Neural progenitor cell (in vitro differentiated cells): Measurements from ENCODE around the gene BCR. TPM values are rescaled to one million over a fixed set of nuclear protein-coding genes. Genes with fewer than 3 reads are reported as not detected.
A peak's percentile ranks its signal among the peaks of the same experiment; 100 is the strongest.

ENCODE experiments used
- DNase-seq: peaks from one replicate; pipeline ENCODE4 v3.0.0-alpha.2; 2016; ENCODE audit warnings: low spot score
- H2AFZ ChIP-seq: fragments of 200-600 bp; sonication (generic); replicated peaks from 2 replicates; pipeline ENCODE4 v1.6.1; 2016; ENCODE audit warnings: antibody characterized with exemption
- H3F3A ChIP-seq: fragments of 200-600 bp; sonication (generic); 2 replicates; pipeline ENCODE4 v1.6.1; 2016; ENCODE audit warnings: antibody characterized with exemption, low read depth
- H3K27ac ChIP-seq: fragments of 200-600 bp; sonication (generic); 2 replicates; pipeline ENCODE4 v1.5.1; 2016; ENCODE audit warnings: mild to moderate bottlenecking
- H3K27me3 ChIP-seq: fragments of 200-600 bp; sonication (generic); 2 replicates; pipeline ENCODE4 v1.6.1; 2016; ENCODE audit warnings: mild to moderate bottlenecking, moderate library complexity
- H3K36me3 ChIP-seq: fragments of 200-600 bp; sonication (generic); 2 replicates; pipeline ENCODE4 v1.5.1; 2016
- H3K4me1 ChIP-seq: fragments of 200-600 bp; sonication (generic); 2 replicates; pipeline ENCODE4 v1.6.1; 2016; ENCODE audit warnings: mixed run types
- H3K4me2 ChIP-seq: fragments of 200-600 bp; sonication (generic); 2 replicates; pipeline ENCODE4 v1.6.1; 2016
- H3K4me3 ChIP-seq: fragments of 200-600 bp; sonication (generic); 2 replicates; pipeline ENCODE4 v1.5.1; 2016
- H3K79me2 ChIP-seq: fragments of 200-600 bp; sonication (generic); 2 replicates; pipeline ENCODE4 v1.6.1; 2016; ENCODE audit warnings: low read depth
- H3K9ac ChIP-seq: fragments of 200-600 bp; sonication (generic); 2 replicates; pipeline ENCODE4 v1.6.1; 2016
- H3K9me3 ChIP-seq: fragments of 200-600 bp; sonication (generic); 2 replicates; pipeline ENCODE4 v1.5.1; 2016; ENCODE audit warnings: low read depth
- H4K20me1 ChIP-seq: fragments of 200-600 bp; sonication (generic); 2 replicates; pipeline ENCODE4 v1.6.1; 2016; ENCODE audit warnings: low read depth
- H3K27ac Mint-ChIP-seq: 3 replicates; pipeline ENCODE4 v1.8.0; 2021; ENCODE audit warnings: mixed read lengths
- H3K27me3 Mint-ChIP-seq: 2 replicates; pipeline ENCODE4 v1.8.0; 2022; ENCODE audit warnings: low read depth, mild to moderate bottlenecking, inconsistent platforms, moderate library complexity, mixed read lengths; ENCODE audit not compliant: insufficient read depth
- H3K36me3 Mint-ChIP-seq: 3 replicates; pipeline ENCODE4 v1.8.0; 2021; ENCODE audit warnings: mixed read lengths
- H3K4me1 Mint-ChIP-seq: 3 replicates; pipeline ENCODE4 v1.8.0; 2021; ENCODE audit warnings: mixed read lengths
- H3K4me3 Mint-ChIP-seq: 3 replicates; pipeline ENCODE4 v1.8.0; 2021; ENCODE audit warnings: mild to moderate bottlenecking, moderate library complexity, mixed read lengths
- H3K9me3 Mint-ChIP-seq: 3 replicates; pipeline ENCODE4 v1.8.0; 2020; ENCODE audit warnings: mixed read lengths
- EZH2 ChIP-seq: fragments of 200-600 bp; sonication (generic); IDR thresholded peaks from 2 replicates; pipeline ENCODE4 v1.6.1; 2017; ENCODE audit warnings: antibody characterized with exemption, mild to moderate bottlenecking, moderate library complexity
- EZH2phosphoT487 ChIP-seq: fragments of 200-600 bp; sonication (generic); IDR thresholded peaks from 2 replicates; pipeline ENCODE4 v1.6.1; 2017; ENCODE audit warnings: antibody characterized with exemption
- total RNA-seq: library from RNA; depleted of rRNA; stranded (reverse); fragments of >200 nt; gene quantifications from 2 replicates; pipeline ENCODE4 v1.2.3, GENCODE V29; 2015; ENCODE audit warnings: low replicate concordance
- TF ChIP-seq, protein P1 (sequence below): fragments of 200-600 bp; sonication (generic); IDR thresholded peaks from 2 replicates; pipeline ENCODE4 v1.5.1; 2017; ENCODE audit warnings: antibody characterized with exemption, mild to moderate bottlenecking

Gene BCR
- total RNA-seq, 1 donor from 2014 or later, result 35.5 TPM

GRCh38 chr22:23289130-23289503 lies 108.8 kb downstream of the BCR start:
- peaks cover 6% of the 10 kb centered on the region for H3K27me3 Mint-ChIP-seq
- no peak overlapping the region for H3K9ac ChIP-seq
- H3K36me3 Mint-ChIP-seq, result peaks cover 28% of the 10 kb centered on the region
- TF ChIP-seq EZH2 (no peak), EZH2phosphoT487 (no peak)
- TF ChIP-seq, protein P1, sequence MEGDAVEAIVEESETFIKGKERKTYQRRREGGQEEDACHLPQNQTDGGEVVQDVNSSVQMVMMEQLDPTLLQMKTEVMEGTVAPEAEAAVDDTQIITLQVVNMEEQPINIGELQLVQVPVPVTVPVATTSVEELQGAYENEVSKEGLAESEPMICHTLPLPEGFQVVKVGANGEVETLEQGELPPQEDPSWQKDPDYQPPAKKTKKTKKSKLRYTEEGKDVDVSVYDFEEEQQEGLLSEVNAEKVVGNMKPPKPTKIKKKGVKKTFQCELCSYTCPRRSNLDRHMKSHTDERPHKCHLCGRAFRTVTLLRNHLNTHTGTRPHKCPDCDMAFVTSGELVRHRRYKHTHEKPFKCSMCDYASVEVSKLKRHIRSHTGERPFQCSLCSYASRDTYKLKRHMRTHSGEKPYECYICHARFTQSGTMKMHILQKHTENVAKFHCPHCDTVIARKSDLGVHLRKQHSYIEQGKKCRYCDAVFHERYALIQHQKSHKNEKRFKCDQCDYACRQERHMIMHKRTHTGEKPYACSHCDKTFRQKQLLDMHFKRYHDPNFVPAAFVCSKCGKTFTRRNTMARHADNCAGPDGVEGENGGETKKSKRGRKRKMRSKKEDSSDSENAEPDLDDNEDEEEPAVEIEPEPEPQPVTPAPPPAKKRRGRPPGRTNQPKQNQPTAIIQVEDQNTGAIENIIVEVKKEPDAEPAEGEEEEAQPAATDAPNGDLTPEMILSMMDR, result no peak
- H3F3A ChIP-seq, result peaks cover 10% of the 10 kb centered on the region
- no peak overlapping the region for H3K4me3 ChIP-seq
- no peaks in the 10 kb centered on the region for H3K9me3 ChIP-seq
- no peak overlapping the region for H3K27ac Mint-ChIP-seq
- peaks cover 6% of the 10 kb centered on the region for H3K4me1 Mint-ChIP-seq
- DNase-seq, result no peak
- no peak overlapping the region for H3K27ac ChIP-seq
- H2AFZ ChIP-seq, result no peak overlapping the region
- no peaks in the 10 kb centered on the region for H3K9me3 Mint-ChIP-seq
- no peaks in the 10 kb centered on the region for H3K36me3 ChIP-seq
- H3K4me2 ChIP-seq, result no peak overlapping the region
- H3K4me1 ChIP-seq, result no peaks in the 10 kb centered on the region
- peaks cover 11% of the 10 kb centered on the region for H4K20me1 ChIP-seq
- H3K4me3 Mint-ChIP-seq, result no peak overlapping the region
- H3K79me2 ChIP-seq, result no peaks in the 10 kb centered on the region
- no peaks in the 10 kb centered on the region for H3K27me3 ChIP-seq

GRCh38 chr22:23289851-23290724 lies 109.8 kb downstream of the BCR start:
- Mint-ChIP-seq H3K4me3 (peak overlapping the region; percentile 52), H3K36me3 (peaks cover 32% of the 10 kb centered on the region), H3K9me3 (no peaks in the 10 kb centered on the region), H3K27ac (peak overlapping the region; percentile 18), H3K4me1 (peaks cover 6% of the 10 kb centered on the region), H3K27me3 (peaks cover 6% of the 10 kb centered on the region)
- Histone ChIP-seq H3K79me2 (no peaks in the 10 kb centered on the region), H3K36me3 (no peaks in the 10 kb centered on the region), H3K9ac (no peak overlapping the region), H3K9me3 (no peaks in the 10 kb centered on the region), H3K27me3 (no peaks in the 10 kb centered on the region), H3K4me3 (no peak overlapping the region), H3K4me2 (no peak overlapping the region), H3K4me1 (no peaks in the 10 kb centered on the region), H4K20me1 (peaks cover 11% of the 10 kb centered on the region), H3K27ac (no peak overlapping the region), H2AFZ (no peak overlapping the region), H3F3A (peaks cover 10% of the 10 kb centered on the region)
- TF ChIP-seq EZH2phosphoT487 (no peak), EZH2 (no peak)
- TF ChIP-seq, protein P1, result peak; percentile 80
- DNase-seq, result peak; percentile 74

- peaks cover 10% of the 10 kb centered on the region for H3F3A ChIP-seq
- no peak overlapping the region for H3K9ac ChIP-seq
- Mint-ChIP-seq H3K27me3 (peaks cover 6% of the 10 kb centered on the region), H3K27ac (no peak overlapping the region), H3K9me3 (no peaks in the 10 kb centered on the region), H3K4me1 (peaks cover 6% of the 10 kb centered on the region), H3K36me3 (peaks cover 28% of the 10 kb centered on the region), H3K4me3 (no peak overlapping the region)
- H3K4me3 ChIP-seq, result no peak overlapping the region
- H3K36me3 ChIP-seq, result no peaks in the 10 kb centered on the region
- no peak overlapping the region for H3K27ac ChIP-seq
- H3K79me2 ChIP-seq, result no peaks in the 10 kb centered on the region
- no peaks in the 10 kb centered on the region for H3K9me3 ChIP-seq
- H3K4me1 ChIP-seq, result no peaks in the 10 kb centered on the region
- no peak overlapping the region for H2AFZ ChIP-seq
- no peaks in the 10 kb centered on the region for H3K27me3 ChIP-seq
- H3K4me2 ChIP-seq, result no peak overlapping the region
- H4K20me1 ChIP-seq, result peaks cover 11% of the 10 kb centered on the region
- no peak for DNase-seq
- no peak for TF ChIP-seq EZH2
- TF ChIP-seq, protein P1, result no peak
- no peak for TF ChIP-seq EZH2phosphoT487
Observed at GRCh38 chr22:23291806-23292452, 111.6 kb downstream of the BCR start.
